GM23338 (cell line): ENCODE measurements around the gene HEXA.

ENCODE experiments used
- CREB1 ChIP-seq: fragments of 250-450 bp; sonication (Bioruptor Pico); IDR thresholded peaks from 2 replicates; pipeline ENCODE4 v1.5.0; 2020; ENCODE audit warnings: low read depth, mild to moderate bottlenecking, moderate library complexity
- EZH2 ChIP-seq: fragments of 200-600 bp; sonication (generic); IDR thresholded peaks from one replicate; pipeline ENCODE4 v1.8.0; 2017; ENCODE audit warnings: antibody characterized with exemption, mild to moderate bottlenecking, low read depth; ENCODE audit not compliant: unreplicated experiment
- EZH2phosphoT487 ChIP-seq: fragments of 200-600 bp; sonication (generic); IDR thresholded peaks from one replicate; pipeline ENCODE4 v1.8.1; 2018; ENCODE audit warnings: antibody characterized with exemption; ENCODE audit not compliant: unreplicated experiment
- JUNB ChIP-seq: IDR thresholded peaks from one replicate; pipeline ENCODE4 v1.6.1; 2016; ENCODE audit warnings: antibody characterized with exemption; ENCODE audit not compliant: unreplicated experiment
- POLR2AphosphoS5 ChIP-seq: IDR thresholded peaks from 2 replicates; pipeline ENCODE4 v1.6.1; 2016; ENCODE audit warnings: antibody characterized with exemption, low read depth
- STAT1 ChIP-seq: IDR thresholded peaks from one replicate; pipeline ENCODE4 v1.6.1; 2016; ENCODE audit warnings: antibody characterized with exemption; ENCODE audit not compliant: unreplicated experiment
- ZNF331 ChIP-seq: fragments of 250-450 bp; sonication (Bioruptor Pico); IDR thresholded peaks from 2 replicates; pipeline ENCODE4 v1.5.0; 2020; ENCODE audit warnings: low read depth, mild to moderate bottlenecking, moderate library complexity
- TF ChIP-seq, protein P1 (sequence below), 2 experiments: fragments of 200-600 bp in 1 of 2; sonication (generic) in 1 of 2; conservative IDR thresholded peaks; 2 replicates each; pipeline versions ENCODE4 v1.5.1 to v1.6.1; 2016 to 2017; ENCODE audit warnings: antibody characterized with exemption in 2 of 2, low read depth in 2 of 2, mild to moderate bottlenecking in 2 of 2, moderate library complexity in 1 of 2
- TF ChIP-seq, protein P2 (sequence below): IDR thresholded peaks from 2 replicates; pipeline ENCODE4 v1.6.1; 2016; ENCODE audit warnings: antibody characterized with exemption
- TF ChIP-seq, protein P3 (sequence below): IDR thresholded peaks from one replicate; pipeline ENCODE4 v1.6.1; 2018; ENCODE audit warnings: antibody characterized with exemption; ENCODE audit not compliant: unreplicated experiment

DNA sequence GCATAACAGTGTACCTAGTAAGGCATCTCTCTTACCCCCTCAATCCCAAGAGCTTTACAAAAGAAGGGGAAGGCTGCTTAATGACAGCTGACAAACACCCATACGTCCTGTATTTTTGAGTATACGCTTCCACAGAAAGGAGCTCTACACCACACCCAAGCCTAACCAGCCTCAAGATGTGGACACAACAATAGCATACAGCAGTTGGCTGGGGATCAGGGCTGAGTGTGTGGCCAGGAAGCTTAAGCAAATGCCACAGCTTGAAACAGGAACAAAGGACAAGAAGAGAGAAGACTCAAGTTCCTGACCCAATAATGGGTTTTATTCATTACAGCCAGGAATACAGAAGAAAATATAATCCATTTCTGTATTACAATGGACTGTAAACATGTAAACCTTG, 6.9 kb downstream of the HEXA start:
- TF ChIP-seq, protein P1, sequence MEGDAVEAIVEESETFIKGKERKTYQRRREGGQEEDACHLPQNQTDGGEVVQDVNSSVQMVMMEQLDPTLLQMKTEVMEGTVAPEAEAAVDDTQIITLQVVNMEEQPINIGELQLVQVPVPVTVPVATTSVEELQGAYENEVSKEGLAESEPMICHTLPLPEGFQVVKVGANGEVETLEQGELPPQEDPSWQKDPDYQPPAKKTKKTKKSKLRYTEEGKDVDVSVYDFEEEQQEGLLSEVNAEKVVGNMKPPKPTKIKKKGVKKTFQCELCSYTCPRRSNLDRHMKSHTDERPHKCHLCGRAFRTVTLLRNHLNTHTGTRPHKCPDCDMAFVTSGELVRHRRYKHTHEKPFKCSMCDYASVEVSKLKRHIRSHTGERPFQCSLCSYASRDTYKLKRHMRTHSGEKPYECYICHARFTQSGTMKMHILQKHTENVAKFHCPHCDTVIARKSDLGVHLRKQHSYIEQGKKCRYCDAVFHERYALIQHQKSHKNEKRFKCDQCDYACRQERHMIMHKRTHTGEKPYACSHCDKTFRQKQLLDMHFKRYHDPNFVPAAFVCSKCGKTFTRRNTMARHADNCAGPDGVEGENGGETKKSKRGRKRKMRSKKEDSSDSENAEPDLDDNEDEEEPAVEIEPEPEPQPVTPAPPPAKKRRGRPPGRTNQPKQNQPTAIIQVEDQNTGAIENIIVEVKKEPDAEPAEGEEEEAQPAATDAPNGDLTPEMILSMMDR (conservative IDR thresholded peaks at IDR 0.05; ENCODE audit: low read depth in 2 of 2): no peak
- TF ChIP-seq POLR2AphosphoS5 (no peak), CREB1 (CRISPR knock-in tag) (no peak), EZH2phosphoT487 (no peak), JUNB (no peak), EZH2 (no peak), STAT1 (no peak), ZNF331 (no peak)
- TF ChIP-seq, protein P2, sequence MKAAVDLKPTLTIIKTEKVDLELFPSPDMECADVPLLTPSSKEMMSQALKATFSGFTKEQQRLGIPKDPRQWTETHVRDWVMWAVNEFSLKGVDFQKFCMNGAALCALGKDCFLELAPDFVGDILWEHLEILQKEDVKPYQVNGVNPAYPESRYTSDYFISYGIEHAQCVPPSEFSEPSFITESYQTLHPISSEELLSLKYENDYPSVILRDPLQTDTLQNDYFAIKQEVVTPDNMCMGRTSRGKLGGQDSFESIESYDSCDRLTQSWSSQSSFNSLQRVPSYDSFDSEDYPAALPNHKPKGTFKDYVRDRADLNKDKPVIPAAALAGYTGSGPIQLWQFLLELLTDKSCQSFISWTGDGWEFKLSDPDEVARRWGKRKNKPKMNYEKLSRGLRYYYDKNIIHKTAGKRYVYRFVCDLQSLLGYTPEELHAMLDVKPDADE: no peak
- TF ChIP-seq, protein P3, sequence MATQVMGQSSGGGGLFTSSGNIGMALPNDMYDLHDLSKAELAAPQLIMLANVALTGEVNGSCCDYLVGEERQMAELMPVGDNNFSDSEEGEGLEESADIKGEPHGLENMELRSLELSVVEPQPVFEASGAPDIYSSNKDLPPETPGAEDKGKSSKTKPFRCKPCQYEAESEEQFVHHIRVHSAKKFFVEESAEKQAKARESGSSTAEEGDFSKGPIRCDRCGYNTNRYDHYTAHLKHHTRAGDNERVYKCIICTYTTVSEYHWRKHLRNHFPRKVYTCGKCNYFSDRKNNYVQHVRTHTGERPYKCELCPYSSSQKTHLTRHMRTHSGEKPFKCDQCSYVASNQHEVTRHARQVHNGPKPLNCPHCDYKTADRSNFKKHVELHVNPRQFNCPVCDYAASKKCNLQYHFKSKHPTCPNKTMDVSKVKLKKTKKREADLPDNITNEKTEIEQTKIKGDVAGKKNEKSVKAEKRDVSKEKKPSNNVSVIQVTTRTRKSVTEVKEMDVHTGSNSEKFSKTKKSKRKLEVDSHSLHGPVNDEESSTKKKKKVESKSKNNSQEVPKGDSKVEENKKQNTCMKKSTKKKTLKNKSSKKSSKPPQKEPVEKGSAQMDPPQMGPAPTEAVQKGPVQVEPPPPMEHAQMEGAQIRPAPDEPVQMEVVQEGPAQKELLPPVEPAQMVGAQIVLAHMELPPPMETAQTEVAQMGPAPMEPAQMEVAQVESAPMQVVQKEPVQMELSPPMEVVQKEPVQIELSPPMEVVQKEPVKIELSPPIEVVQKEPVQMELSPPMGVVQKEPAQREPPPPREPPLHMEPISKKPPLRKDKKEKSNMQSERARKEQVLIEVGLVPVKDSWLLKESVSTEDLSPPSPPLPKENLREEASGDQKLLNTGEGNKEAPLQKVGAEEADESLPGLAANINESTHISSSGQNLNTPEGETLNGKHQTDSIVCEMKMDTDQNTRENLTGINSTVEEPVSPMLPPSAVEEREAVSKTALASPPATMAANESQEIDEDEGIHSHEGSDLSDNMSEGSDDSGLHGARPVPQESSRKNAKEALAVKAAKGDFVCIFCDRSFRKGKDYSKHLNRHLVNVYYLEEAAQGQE: no peak
